AG09309 (cell line): Measurements from ENCODE around the gene TMC1.
"Not testable (repeated sequence)": the region's sequence is repeated elsewhere in the genome, so short reads cannot be mapped to it uniquely, and the experiment has no call there.

Source experiments
- DNase-seq: peaks from one replicate; pipeline ENCODE4 v3.0.0-alpha.2; 2010; ENCODE audit warnings: low read depth
- H3K4me3 ChIP-seq: 2 replicates; pipeline ENCODE4 v1.5.1; 2011; ENCODE audit warnings: mild to moderate bottlenecking, low read depth, low read length, moderate library complexity; ENCODE audit not compliant: control insufficient read depth
- CTCF ChIP-seq: IDR thresholded peaks from 2 replicates; pipeline ENCODE4 v1.5.1; 2011; ENCODE audit warnings: mild to moderate bottlenecking, low read depth, low read length, inconsistent platforms; ENCODE audit not compliant: insufficient read depth, control insufficient read depth; ENCODE audit errors: missing control alignments

Gene TMC1

GRCh38 chr9:72478966-72479365 is 42.4 kb upstream of the TMC1 start:
- no peak for TF ChIP-seq CTCF
- H3K4me3 ChIP-seq: no peak overlapping the region
- DNase-seq: no peak

- H3K4me3 ChIP-seq: not testable (repeated sequence)
These were observed 41.1 kb upstream of the TMC1 start for GRCh38 chr9:72480261-72480660.

GRCh38 chr9:72480921-72481320 is 40.5 kb upstream of the TMC1 start:
- DNase-seq: no peak
- no peak overlapping the region for H3K4me3 ChIP-seq
- TF ChIP-seq CTCF: no peak

More at GRCh38 chr9:72480261-72480660, 41.1 kb upstream of the TMC1 start:
- not testable (repeated sequence) for DNase-seq

GRCh38 chr9:72485821-72486593 is 35.4 kb upstream of the TMC1 start:
- H3K4me3 ChIP-seq: no peak overlapping the region
- no peak for DNase-seq
- no peak for TF ChIP-seq CTCF

GRCh38 chr9:72486594-72486955 is 34.8 kb upstream of the TMC1 start:
- TF ChIP-seq CTCF: no peak
- H3K4me3 ChIP-seq: no peak overlapping the region
- no peak for DNase-seq

GRCh38 chr9:72487665-72488064 is 33.7 kb upstream of the TMC1 start:
- not testable (repeated sequence) for DNase-seq, H3K4me3 ChIP-seq

GRCh38 chr9:72489986-72490385 is 31.4 kb upstream of the TMC1 start:
- DNase-seq: no peak
- H3K4me3 ChIP-seq: no peak overlapping the region
- TF ChIP-seq CTCF: no peak

GRCh38 chr9:72491242-72491641 is 30.2 kb upstream of the TMC1 start:
- no peak for DNase-seq
- no peak for TF ChIP-seq CTCF
- no peak overlapping the region for H3K4me3 ChIP-seq
